Gastrocnemius medialis (tissue), 4 donors: Measurements from ENCODE around the gene PLXNA1.

Source experiments
- CTCF ChIP-seq, 5 experiments: fragments of 450-650 bp in 3 of 5; fragments of 200-600 bp in 2 of 5; sonication (generic) in 2 of 5; IDR thresholded peaks in 4 of 5; conservative IDR thresholded peaks in 1 of 5; 1 replicate in 4 of 5; 2 replicates in 1 of 5; pipeline ENCODE4 v1.5.1; 2016 to 2019; ENCODE audit warnings: antibody characterized with exemption in 5 of 5, mild to moderate bottlenecking in 3 of 5, moderate library complexity in 3 of 5
- POLR2A ChIP-seq, 2 donors: fragments of 450-650 bp; IDR thresholded peaks; one replicate each; pipeline ENCODE4 v1.6.1; 2017; ENCODE audit warnings: antibody characterized with exemption in 2 of 2, mild to moderate bottlenecking in 2 of 2, moderate library complexity in 2 of 2

DNA sequence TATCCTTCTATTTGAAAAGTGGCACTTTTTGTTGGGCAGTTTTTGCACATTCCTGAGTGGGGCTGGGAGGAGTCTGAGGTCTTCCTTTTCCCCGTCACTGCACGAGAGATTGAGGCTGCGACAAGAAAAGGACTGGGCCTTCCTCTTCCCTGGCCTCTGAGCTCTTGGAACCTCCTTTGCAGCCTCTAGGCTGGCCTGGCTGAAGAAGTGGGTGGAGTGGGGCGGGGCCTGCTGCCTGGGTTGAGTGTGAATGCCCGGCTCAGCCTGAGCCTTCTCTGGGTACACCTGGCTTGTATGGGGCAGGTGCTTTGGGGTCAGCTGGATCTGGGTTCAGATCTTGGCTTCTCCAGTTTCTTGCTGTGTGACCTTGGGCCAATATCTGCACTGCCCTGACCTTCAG lies 43.1 kb downstream of the PLXNA1 start:
- no peak for TF ChIP-seq CTCF (IDR thresholded peaks at IDR 0.05 in 4 of 5, conservative IDR thresholded peaks at IDR 0.05 in 1 of 5)
- no peak for TF ChIP-seq POLR2A (IDR thresholded peaks at IDR 0.05)
